OCI-LY3 (cell line): ENCODE measurements around the gene FIBCD1.

ENCODE experiments used
- H2AFZ ChIP-seq: fragments of 200-600, 300-600 bp; shearing (Covaris generic); 2 replicates; pipeline ENCODE4 v1.6.0; 2014; ENCODE audit warnings: antibody characterized with exemption, low read depth, low read length
- H3K27ac ChIP-seq: fragments of 200-600, 300-600 bp; sonication (generic); 2 replicates; pipeline ENCODE4 v1.5.1; 2014; ENCODE audit warnings: mild to moderate bottlenecking, low read length, moderate library complexity, mixed read lengths
- H3K27me3 ChIP-seq: fragments of 200-600, 300-600 bp; sonication (generic); 2 replicates; pipeline ENCODE4 v1.6.1; 2014; ENCODE audit warnings: low read depth, low read length, mixed read lengths
- H3K36me3 ChIP-seq: fragments of 200-600, 300-600 bp; sonication (generic); replicated peaks from 2 replicates; pipeline ENCODE3; 2014; ENCODE audit warnings: low read depth, low read length, mixed read lengths
- H3K4me1 ChIP-seq: fragments of 300-600, 200-600 bp; sonication (generic); 2 replicates; pipeline ENCODE4 v1.6.1; 2014; ENCODE audit warnings: low read length, mixed read lengths
- H3K4me2 ChIP-seq: fragments of 200-600, 300-600 bp; sonication (generic); 2 replicates; pipeline ENCODE4 v1.6.1; 2014; ENCODE audit warnings: low read length, mixed read lengths
- H3K4me3 ChIP-seq: fragments of 300-600, 200-600 bp; sonication (generic); 2 replicates; pipeline ENCODE4 v1.5.1; 2014; ENCODE audit warnings: antibody characterized with exemption, mild to moderate bottlenecking, low read length, moderate library complexity
- H3K79me2 ChIP-seq: fragments of 300-600, 200-600 bp; shearing (Covaris generic); 2 replicates; pipeline ENCODE4 v1.6.1; 2014; ENCODE audit warnings: mild to moderate bottlenecking, low read length, mixed read lengths
- H3K9ac ChIP-seq: fragments of 300-600, 200-600 bp; shearing (Covaris generic); 2 replicates; pipeline ENCODE4 v1.6.0; 2014; ENCODE audit warnings: mild to moderate bottlenecking, low read length, moderate library complexity
- H3K9me3 ChIP-seq: fragments of 200-600, 300-600 bp; shearing (Covaris generic); 2 replicates; pipeline ENCODE4 v1.6.1; 2014; ENCODE audit warnings: low read length, mixed read lengths; ENCODE audit not compliant: insufficient read depth
- H4K20me1 ChIP-seq: fragments of 200-600, 300-600 bp; sonication (generic); 2 replicates; pipeline ENCODE4 v1.6.1; 2016; ENCODE audit warnings: low read length, mixed read lengths; ENCODE audit not compliant: insufficient read depth
- CTCF ChIP-seq: fragments of 200-600, 300-600 bp; sonication (generic); IDR thresholded peaks from 2 replicates; pipeline ENCODE4 v1.5.1; 2014; ENCODE audit warnings: antibody characterized with exemption, low read length, low read depth
- EZH2phosphoT487 ChIP-seq: fragments of 200-600 bp; shearing (Covaris generic); IDR thresholded peaks from 2 replicates; pipeline ENCODE4 v1.6.1; 2018; ENCODE audit warnings: antibody characterized with exemption, mixed run types, low read depth

Gene FIBCD1

GRCh38 chr9:130906735-130907416 lies 32.2 kb downstream of the FIBCD1 start:
- TF ChIP-seq CTCF (no peak), EZH2phosphoT487 (no peak)
- H3K27me3 ChIP-seq: peaks cover 12% of the 10 kb centered on the region; the same call in 1 of the 2 replicates
- H3K27ac ChIP-seq: no peak overlapping the region
- no peaks in the 10 kb centered on the region for H3K9me3 ChIP-seq
- H3K4me3 ChIP-seq: no peak overlapping the region
- H3K4me2 ChIP-seq: no peak overlapping the region
- H3K9ac ChIP-seq: no peak overlapping the region
- H2AFZ ChIP-seq: no peak overlapping the region
- H3K36me3 ChIP-seq: no peaks in the 10 kb centered on the region
- no peaks in the 10 kb centered on the region for H3K79me2 ChIP-seq
- H4K20me1 ChIP-seq: no peaks in the 10 kb centered on the region
- no peaks in the 10 kb centered on the region for H3K4me1 ChIP-seq

GRCh38 chr9:130905902-130906734 lies 32.9 kb downstream of the FIBCD1 start:
- H3K27me3 ChIP-seq: peaks cover 18% of the 10 kb centered on the region; the same call in 1 of the 2 replicates
- H2AFZ ChIP-seq: no peak overlapping the region

GRCh38 chr9:130905125-130905901 lies 33.7 kb downstream of the FIBCD1 start:
- no peak overlapping the region for H2AFZ ChIP-seq
- peaks cover 26% of the 10 kb centered on the region for H3K27me3 ChIP-seq
- no peaks in the 10 kb centered on the region for H3K9me3 ChIP-seq
- no peak overlapping the region for H3K27ac ChIP-seq
- no peaks in the 10 kb centered on the region for H4K20me1 ChIP-seq
- no peak overlapping the region for H3K9ac ChIP-seq
- H3K4me3 ChIP-seq: no peak overlapping the region
- no peak overlapping the region for H3K4me2 ChIP-seq
- H3K4me1 ChIP-seq: no peaks in the 10 kb centered on the region
- no peak for TF ChIP-seq EZH2phosphoT487
- TF ChIP-seq CTCF: no peak
- no peaks in the 10 kb centered on the region for H3K36me3 ChIP-seq
- H3K79me2 ChIP-seq: no peaks in the 10 kb centered on the region

More at GRCh38 chr9:130905902-130906734, 32.9 kb downstream of the FIBCD1 start:
- H3K36me3 ChIP-seq: no peaks in the 10 kb centered on the region
- no peaks in the 10 kb centered on the region for H3K9me3 ChIP-seq
- no peaks in the 10 kb centered on the region for H3K79me2 ChIP-seq
- no peak overlapping the region for H3K4me2 ChIP-seq
- H3K9ac ChIP-seq: no peak overlapping the region
- H3K4me3 ChIP-seq: no peak overlapping the region
- no peaks in the 10 kb centered on the region for H4K20me1 ChIP-seq
- H3K4me1 ChIP-seq: no peaks in the 10 kb centered on the region
- no peak for TF ChIP-seq EZH2phosphoT487
- TF ChIP-seq CTCF: no peak
- no peak overlapping the region for H3K27ac ChIP-seq
